DLD1 (cell line): Measurements from ENCODE around the gene CYB561D2.

Experiments used
- in situ Hi-C: cut with HindIII; loops from 2 replicates; pipeline ENCODE4 v1.10.0; 2017; ENCODE audit warnings: low sequenced_read_pairs

The CYB561D2 gene

DNA sequence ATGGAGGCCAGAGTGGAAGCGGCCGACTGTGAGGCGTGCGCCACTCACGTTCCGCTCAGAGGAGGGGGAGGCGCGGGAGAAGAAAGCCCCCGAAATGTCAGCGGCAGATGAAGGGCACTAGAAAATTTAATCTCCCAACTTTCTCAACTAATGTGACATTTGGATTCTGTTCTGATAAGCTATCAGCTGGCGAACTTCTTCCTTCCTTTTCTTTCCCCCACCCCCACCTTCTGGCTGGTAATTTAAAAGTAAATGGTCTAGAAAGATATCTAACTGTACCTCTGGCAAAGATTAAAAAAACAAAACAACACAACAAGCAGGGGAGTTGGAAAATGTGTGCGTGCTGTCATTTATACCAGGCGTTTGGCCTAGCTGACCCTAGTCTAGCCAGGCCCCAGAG lies 35.1 kb downstream of the CYB561D2 start:
- in situ Hi-C loops, result no loop called here

- in situ Hi-C loops, result no loop called here
Observed at GRCh38 chr3:50388016-50388719, 37.5 kb downstream of the CYB561D2 start.

DNA sequence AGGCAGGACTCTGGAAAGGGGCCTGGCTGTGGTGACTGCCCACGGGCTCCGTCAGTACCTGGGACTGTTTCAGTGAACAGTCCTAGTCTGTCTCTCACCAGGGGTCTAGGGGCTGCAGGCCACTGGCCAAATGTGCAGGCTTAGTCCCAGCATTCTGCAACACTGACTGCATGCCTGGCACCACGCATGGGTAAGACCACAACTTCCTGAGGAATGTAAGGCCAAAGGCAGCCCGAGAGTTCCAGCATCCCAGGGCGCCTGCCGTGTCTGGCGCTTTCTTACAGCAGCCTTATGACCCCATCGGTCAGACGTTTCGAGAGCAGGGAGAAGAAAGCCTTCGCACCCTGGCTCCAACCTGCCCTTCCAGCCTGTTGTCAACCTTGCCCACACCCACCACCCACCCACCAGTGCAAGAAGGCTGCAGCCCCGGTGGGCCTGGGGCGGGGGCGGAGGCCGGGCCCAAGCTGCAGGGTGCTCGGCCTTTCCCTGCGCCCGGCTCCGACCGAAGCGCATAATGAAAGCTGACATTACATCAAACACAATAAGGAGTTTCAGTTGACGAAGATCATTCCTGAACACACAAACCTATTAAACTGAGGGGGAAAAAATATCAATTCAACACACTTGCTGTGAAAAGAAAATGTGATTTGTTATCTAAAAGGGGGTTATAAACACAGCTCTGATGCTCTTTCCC lies 38.2 kb downstream of the CYB561D2 start:
- in situ Hi-C loops, result no loop called here

- in situ Hi-C loops, result no loop called here
Observed at GRCh38 chr3:50389414-50389767, 38.7 kb downstream of the CYB561D2 start.

- in situ Hi-C loops, result no loop called here
Observed at GRCh38 chr3:50390508-50391224, 40.0 kb downstream of the CYB561D2 start.

DNA sequence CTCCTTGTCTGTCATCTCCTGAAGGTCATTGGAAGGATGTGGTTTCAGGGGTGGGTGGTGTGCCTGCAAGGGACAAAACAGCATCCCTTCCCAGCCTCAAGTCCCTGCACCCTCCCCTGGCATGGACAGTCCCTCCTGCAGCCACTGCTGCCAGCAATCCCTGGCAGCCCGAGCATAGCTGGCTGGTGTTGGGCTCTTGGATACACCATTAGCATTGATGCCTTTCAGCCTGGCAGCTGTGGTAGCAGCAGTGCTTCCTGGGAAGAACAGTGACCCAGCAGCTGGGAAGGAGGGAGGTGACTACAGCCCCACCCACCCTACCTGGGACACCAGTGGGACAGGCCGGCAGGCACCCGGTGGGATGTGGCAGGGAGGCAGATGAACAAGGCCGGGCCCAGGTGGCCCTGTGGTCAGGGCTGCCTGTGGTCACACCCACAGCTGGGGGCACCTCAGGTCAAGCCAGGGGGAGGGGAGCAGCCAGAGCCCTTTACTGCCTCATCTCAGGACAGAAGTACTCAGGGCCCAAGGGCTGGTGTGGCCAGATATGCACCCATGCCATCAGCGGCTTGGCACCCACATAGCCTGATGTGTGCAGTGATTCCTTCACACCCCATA lies 41.5 kb downstream of the CYB561D2 start:
- in situ Hi-C loops, result no loop called here

DNA sequence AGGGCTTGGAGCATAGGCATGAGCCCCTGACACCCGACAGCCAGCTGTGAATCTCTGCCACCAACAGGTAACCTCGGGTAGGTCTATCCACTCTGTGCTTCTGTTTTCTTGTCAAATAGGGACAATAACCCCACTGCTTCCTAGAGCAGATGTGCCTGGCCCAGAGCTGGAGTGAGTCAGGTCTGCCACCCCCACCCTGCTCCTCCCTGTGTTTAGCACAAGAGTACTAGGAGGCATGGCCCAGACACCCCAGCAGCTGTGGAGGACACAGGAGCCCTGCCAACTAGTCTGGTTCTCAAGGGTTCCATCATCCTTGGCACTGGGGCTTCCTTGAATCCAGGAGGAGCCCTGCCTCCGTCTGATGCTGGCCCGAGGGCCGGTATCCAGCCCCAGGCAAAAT lies 42.4 kb downstream of the CYB561D2 start:
- in situ Hi-C loops, result no loop called here

DNA sequence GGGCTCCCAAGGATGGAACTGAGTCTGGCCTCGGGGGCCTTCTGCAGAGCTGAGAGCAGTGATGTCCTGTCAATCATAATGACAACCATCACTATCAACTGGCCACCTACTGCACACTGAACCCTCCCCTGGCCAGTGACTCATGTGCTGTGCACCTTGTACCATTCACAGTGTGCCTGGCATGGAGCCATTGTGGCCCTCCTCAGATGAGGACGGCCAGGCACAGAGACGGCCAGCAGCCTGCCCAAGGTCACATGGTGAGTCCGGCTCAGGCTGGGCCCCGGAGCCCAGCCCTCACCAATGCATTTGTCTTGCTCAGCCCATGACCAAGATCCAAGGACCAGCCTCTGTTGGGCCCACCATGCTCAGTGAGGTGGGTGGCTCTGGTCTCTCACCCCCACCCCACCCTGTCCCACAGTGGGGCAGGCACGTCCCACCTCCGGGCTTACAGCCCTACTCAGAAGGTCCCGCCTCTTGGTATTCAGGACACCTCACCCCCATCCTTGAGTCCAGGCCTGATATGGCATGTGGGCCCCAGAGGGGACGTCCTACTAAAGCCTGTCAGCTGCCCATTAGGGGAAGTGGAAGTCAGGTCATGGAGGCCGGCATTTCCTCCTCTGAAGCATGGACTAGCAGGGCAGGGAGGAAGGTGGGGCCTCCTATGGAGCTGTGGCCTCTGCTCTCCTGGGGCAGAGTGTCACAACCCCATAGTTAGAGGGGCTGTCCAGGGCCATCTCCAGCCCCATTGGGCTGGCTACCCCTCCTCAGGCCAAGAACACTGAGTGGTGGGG lies 44.6 kb downstream of the CYB561D2 start:
- in situ Hi-C loops, result no loop called here

DNA sequence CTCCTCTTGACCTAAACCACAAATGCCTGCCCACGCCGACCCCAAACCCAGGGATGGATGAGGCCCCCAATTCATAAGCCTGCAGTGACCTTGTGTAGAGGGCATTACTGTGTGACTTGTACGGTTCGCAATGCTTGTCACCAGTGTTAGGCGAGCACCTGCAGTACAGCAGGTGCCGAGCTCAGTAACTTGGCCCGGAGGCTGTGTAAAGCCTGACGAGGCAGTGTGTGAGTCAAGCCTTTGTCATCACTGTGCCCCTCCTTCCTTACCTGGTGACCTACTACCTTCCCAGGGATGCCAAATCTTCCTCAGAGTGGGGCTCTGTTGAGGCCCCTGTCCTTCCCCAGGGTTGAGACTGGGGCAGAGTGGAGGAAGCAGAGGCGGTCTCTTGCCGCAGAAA lies 45.8 kb downstream of the CYB561D2 start:
- in situ Hi-C loops, result no loop called here

- in situ Hi-C loops, result no loop called here
Observed at GRCh38 chr3:50401978-50402595, 51.4 kb downstream of the CYB561D2 start.
